TTC549 (cell line): Measurements from ENCODE around the gene SPRY1.

Experiments used
- FAIRE-seq: peaks from 2 replicates; lab custom pipeline; 2012; peaks lifted over from hg19 to GRCh38; lab: Jason Lieb, UNC

The SPRY1 gene, protein sequence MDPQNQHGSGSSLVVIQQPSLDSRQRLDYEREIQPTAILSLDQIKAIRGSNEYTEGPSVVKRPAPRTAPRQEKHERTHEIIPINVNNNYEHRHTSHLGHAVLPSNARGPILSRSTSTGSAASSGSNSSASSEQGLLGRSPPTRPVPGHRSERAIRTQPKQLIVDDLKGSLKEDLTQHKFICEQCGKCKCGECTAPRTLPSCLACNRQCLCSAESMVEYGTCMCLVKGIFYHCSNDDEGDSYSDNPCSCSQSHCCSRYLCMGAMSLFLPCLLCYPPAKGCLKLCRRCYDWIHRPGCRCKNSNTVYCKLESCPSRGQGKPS

GRCh38 chr4:123396307-123397143, at the start of gene SPRY1:
Gene SPRY1 (plus strand): TSS chr4:123396795. CDS start chr4:123401592, 4,797 bp downstream.
- FAIRE-seq = peak; percentile 97

GRCh38 chr4:123346951-123347350, 49.6 kb upstream of the SPRY1 start:
- no peak for FAIRE-seq

- no peak for FAIRE-seq
Observed at GRCh38 chr4:123348946-123349345, 47.6 kb upstream of the SPRY1 start.

- no peak for FAIRE-seq
Observed at GRCh38 chr4:123349421-123350190, 47.0 kb upstream of the SPRY1 start.

DNA sequence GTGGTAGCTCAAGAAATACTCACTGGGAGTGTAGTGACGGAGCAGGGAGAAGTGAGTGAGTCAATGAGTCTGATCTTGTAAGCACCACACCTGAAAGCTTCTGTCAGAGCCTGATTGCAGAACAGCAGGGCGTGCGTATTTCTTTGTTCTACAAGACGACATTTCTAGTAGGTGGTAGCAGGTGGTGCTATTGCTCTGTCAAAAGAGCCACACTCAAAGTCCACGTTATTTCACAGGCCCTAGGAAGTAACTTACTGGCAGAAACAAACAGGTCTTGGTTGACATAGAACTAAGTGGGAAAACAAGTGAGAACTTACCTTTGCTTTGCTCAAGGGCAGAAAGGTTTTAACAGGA, 46.4 kb upstream of the SPRY1 start:
- no peak for FAIRE-seq

DNA sequence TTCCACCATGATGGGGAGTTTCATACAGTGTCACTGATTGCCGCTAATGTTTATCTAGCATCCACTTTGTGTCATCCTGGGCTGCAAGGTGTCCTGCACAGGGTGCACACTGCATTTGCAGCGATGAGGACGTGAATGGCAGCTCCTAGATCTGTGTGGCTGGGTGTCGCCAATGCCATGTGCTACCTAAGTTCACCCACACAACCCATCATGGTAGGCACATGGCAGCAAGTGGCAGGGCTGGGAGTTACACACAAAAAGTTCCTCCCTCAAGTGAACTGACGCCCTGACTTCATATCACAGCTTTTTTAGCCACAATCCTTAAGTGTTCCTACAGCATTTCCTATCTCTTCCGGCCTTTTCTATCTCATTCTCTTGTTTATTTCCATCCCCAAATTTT, 45.9 kb upstream of the SPRY1 start:
- FAIRE-seq = no peak

- no peak for FAIRE-seq
Observed at GRCh38 chr4:123351713-123352112, 44.9 kb upstream of the SPRY1 start.

- no peak for FAIRE-seq
Observed at GRCh38 chr4:123352240-123352945, 44.2 kb upstream of the SPRY1 start.

DNA sequence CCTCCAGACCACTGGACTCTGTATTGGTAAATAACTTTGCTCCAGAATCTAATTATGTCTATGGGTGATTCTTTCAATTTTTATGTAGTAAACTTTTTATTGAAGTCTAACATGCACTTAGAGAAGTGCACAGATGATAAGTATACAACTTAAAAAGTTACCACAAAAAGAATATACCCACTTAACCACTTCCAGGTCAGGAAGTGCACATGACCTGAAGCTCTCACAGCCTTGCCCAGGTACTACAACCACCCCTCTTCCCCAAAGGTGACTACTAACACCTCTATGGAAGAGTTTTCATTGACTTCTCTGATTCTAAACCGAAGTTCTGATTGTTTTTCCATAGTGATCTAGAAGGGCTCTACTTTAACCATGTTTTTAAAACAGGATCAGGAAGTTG, 43.6 kb upstream of the SPRY1 start:
- no peak for FAIRE-seq

- no peak for FAIRE-seq
Observed at GRCh38 chr4:123353656-123354055, 42.9 kb upstream of the SPRY1 start.

DNA sequence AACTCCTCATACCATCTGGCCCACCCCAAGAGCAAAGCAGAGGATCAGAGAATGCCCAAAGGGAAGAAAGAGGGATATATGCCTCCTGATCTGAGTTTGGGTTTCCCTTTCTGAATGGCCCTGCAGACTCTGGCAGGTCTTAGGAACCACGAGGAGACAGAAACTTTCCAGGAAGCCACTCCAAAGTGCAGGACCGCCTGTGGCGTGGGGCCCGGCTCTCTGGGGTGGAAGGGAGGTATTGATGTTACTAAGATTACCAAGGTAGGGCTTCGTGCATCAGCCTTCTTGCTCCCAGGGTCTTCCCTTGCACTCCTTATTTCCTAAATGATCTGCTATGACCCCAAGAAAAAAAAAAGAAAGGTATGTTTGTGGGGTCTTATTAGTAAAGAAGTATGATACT, 41.9 kb upstream of the SPRY1 start:
- no peak for FAIRE-seq

- no peak for FAIRE-seq
Observed at GRCh38 chr4:123356921-123357320, 39.7 kb upstream of the SPRY1 start.

DNA sequence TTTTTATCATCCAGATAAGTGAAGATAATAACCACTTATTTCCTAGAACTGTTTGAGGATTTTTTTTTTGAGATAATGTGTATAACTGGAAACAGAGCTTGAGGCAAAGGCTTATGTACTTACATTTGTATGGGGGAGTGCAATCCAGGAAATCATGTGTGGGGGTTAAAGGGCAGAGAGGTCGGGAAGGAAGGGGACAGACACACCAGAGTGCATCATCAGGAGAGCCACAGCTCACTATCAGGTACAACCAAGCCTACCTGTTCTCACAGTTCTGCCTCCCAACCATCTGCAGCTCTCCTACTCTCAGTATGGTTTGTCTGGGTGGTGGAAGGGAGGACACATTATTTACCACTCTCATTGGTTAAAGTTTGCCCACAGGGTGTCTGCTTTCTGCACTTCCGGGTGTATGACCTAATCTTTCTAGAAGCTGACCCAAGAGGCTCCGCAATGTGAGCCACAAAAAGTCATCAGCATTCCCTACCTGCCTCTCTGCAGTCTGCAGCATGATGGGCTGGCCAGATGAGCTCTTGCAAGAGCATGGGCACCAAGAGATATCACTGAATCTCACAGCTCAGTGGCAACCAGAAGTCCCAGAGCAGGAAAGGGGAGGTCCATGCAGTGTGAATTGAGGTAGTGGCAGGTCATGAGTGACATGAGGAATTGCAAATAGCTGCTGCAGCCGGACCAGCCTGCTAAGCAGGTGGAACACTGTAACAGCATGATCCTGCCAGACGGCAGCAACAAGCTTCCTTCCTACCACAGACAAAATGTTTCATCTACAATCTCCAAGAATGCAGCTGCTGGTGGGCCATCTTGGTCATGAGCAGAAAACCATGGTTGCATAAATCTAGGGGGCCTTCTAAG, 36.9 kb upstream of the SPRY1 start:
- FAIRE-seq = no peak

DNA sequence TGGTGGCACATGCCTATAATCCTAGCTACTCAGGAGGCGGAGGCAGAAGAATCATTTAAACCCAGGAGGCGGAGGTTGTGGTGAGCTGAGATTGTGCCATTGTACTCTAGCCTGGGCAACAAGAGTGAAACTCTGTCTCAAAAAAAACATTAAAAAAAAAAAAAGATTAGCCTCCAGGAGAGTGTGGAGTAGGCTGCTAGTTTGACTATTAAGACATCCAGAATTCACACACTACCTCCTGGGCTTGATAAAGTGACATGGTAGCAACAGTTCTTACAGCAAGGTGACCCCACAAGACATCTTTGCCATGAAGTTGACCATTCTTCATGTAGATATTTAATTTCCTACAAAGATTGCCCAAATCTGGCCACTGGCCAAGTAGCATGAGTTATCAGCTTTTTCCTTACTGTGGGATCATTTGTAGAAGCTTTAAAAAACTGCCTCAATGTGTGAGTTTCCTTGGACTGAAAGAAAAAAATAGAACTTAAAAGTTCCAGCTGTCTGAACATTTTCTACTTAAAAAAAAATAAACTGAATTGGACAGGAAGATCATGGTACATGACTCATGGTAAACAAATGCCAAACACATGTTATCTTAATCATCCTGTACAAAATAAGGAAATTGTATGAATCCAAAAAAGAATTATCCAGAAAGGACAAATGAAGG, 35.3 kb upstream of the SPRY1 start:
- no peak for FAIRE-seq

- no peak for FAIRE-seq
Observed at GRCh38 chr4:123362103-123362502, 34.5 kb upstream of the SPRY1 start.

- FAIRE-seq = no peak
Observed at GRCh38 chr4:123363729-123364128, 32.9 kb upstream of the SPRY1 start.

- FAIRE-seq = no peak
Observed at GRCh38 chr4:123364906-123365305, 31.7 kb upstream of the SPRY1 start.

GRCh38 chr4:123365412-123365811, 31.2 kb upstream of the SPRY1 start:
- no peak for FAIRE-seq

DNA sequence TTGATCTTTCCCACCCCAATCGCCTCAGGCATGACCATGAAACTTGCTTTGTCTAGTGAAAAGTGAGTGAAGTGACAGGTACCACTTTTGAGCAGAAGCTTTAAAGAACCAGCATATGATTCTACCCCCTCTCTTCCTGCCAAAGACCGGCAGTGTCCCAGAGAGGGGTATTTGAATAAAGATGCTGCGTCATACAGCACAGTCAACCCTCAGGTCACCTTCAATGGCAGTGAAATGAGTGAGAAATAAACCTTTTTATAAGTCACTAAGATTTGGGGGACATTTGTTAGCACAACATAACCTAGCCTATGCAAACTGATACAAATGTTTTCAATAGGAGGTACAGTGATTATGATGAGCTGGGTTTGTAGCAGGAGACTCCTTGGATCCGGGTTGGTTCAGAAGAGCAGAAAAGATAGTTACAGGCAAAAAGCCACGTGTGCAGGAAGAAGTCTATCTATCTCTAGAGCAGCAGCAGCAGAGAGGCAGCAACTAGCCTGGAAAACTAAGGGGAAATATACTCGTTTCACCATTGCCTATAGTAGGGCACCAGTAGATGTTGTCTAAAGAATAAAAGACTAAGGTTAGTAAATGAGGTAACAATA, 30.3 kb upstream of the SPRY1 start:
- FAIRE-seq = no peak

GRCh38 chr4:123378794-123379193, 17.8 kb upstream of the SPRY1 start:
- FAIRE-seq = no peak
